ENCODE results near the gene RABEP2. TPM values are rescaled to one million over a fixed set of nuclear protein-coding genes. Genes with fewer than 3 reads are reported as not detected.

Gene RABEP2
- total RNA-seq, 1 experiment from 2014 or later: 17.5 TPM

- no peak overlapping the region for H3K4me2 ChIP-seq (ENCODE audit: insufficient read depth, insufficient read length, low read length)
- no peak overlapping the region for H4K8ac ChIP-seq (replicated peaks; ENCODE audit: insufficient read length, low read depth, low read length)
- no peak for DNase-seq
- no peak overlapping the region for H2BK15ac ChIP-seq (ENCODE audit: low read depth, low read length)
- no peaks in the 10 kb centered on the region for H3K79me1 ChIP-seq (ENCODE audit: insufficient read depth, low read depth, low read length, poor library complexity, severe bottlenecking)
- H2AK5ac ChIP-seq (ENCODE audit: insufficient read length, low read length): no peak overlapping the region
- H3K4me3 Mint-ChIP-seq: no peak overlapping the region
- H3K18ac ChIP-seq (ENCODE audit: insufficient read length, low read depth, low read length): no peak overlapping the region
- no peaks in the 10 kb centered on the region for H3K4me1 ChIP-seq (ENCODE audit: insufficient read depth, low read length)
- no peak for TF ChIP-seq CTCF (conservative IDR thresholded peaks at IDR 0.05)
- H4K20me1 ChIP-seq (ENCODE audit: control insufficient read depth, insufficient read depth, insufficient read length): no peaks in the 10 kb centered on the region
- no peak overlapping the region for H3K4ac ChIP-seq (ENCODE audit: low read depth, low read length)
- no peak overlapping the region for H3K23ac ChIP-seq (ENCODE audit: insufficient read length, low read depth, low read length)
- H2BK12ac ChIP-seq (ENCODE audit: insufficient read length, low read depth, low read length): no peak overlapping the region
- no peaks in the 10 kb centered on the region for H3K9me3 ChIP-seq (ENCODE audit: control insufficient read depth, low read depth, low read length)
- no peaks in the 10 kb centered on the region for H3K9me3 Mint-ChIP-seq
- H3K4me1 Mint-ChIP-seq: no peaks in the 10 kb centered on the region; a peak in 1 of 4 replicates
- H2BK5ac ChIP-seq (ENCODE audit: insufficient read length, low read length): no peak overlapping the region
- H2BK20ac ChIP-seq (ENCODE audit: low read depth, low read length, poor library complexity, severe bottlenecking): no peak overlapping the region
- no peak overlapping the region for H3K14ac ChIP-seq (ENCODE audit: insufficient read depth, low read length)
- H3K9ac ChIP-seq (ENCODE audit: extremely low read depth, insufficient read length, low read length): no peak overlapping the region
- no peak overlapping the region for H3T11ph ChIP-seq (ENCODE audit: low read length)
- no CpG with 5 or more reads among the region's 14 CpGs for WGBS (ENCODE audit: extremely low coverage, insufficient read length, low lambda C conversion rate)
- no peak overlapping the region for H3K56ac ChIP-seq (ENCODE audit: insufficient read length, low read depth, low read length)
- H4K91ac ChIP-seq (ENCODE audit: insufficient read length, low read depth, low read length): no peak overlapping the region
- H3K79me2 ChIP-seq (ENCODE audit: insufficient read depth, low read length): no peaks in the 10 kb centered on the region
- H3K27me3 ChIP-seq (ENCODE audit: insufficient read depth, low read length): no peaks in the 10 kb centered on the region
- no peaks in the 10 kb centered on the region for H3K23me2 ChIP-seq (ENCODE audit: insufficient read length, low read depth, low read length, poor library complexity, severe bottlenecking)
- H3K27me3 Mint-ChIP-seq (ENCODE audit: low read depth): no peaks in the 10 kb centered on the region
- peak overlapping the region; percentile 28 to 73 (median 62); a peak in 1 of 7 replicates for H3K27ac Mint-ChIP-seq
- no peak overlapping the region for H3K27ac ChIP-seq (ENCODE audit: insufficient read length, low read depth, low read length)
- peaks cover 0 to 8% (median 0%) of the 10 kb centered on the region in 3 experiments; a peak in 1 of 7 replicates for H3K36me3 Mint-ChIP-seq (ENCODE audit: insufficient read depth in 1 of 3, low read depth in 3 of 3)
- H4K5ac ChIP-seq (ENCODE audit: insufficient read length, low read depth, low read length): no peak overlapping the region
- no peak overlapping the region for H2BK120ac ChIP-seq (ENCODE audit: low read depth, low read length, poor library complexity, severe bottlenecking)
- no peak overlapping the region for H2AFZ ChIP-seq (ENCODE audit: low read length)
Measured at GRCh38 chr16:28904363-28904762, 20.7 kb downstream of the RABEP2 start.
